Adrenal gland (tissue), 12 donors: Measurements from ENCODE around the gene PNPLA3. TPM values are rescaled to one million over a fixed set of nuclear protein-coding genes. Genes with fewer than 3 reads are reported as not detected.

Experiments
- DNase-seq, 7 donors: peaks; one replicate each; pipeline ENCODE4 v3.0.0-alpha.2; 2019 to 2020
- H3K27ac ChIP-seq, 5 donors: fragments of 200-600 bp; sonication (generic) in 4 of 5; 1 replicate in 3 of 5; 2 replicates in 2 of 5; pipeline versions ENCODE4 v1.5.1 to v1.8.0; 2016 to 2020; ENCODE audit warnings: mild to moderate bottlenecking in 1 of 5
- H3K27me3 ChIP-seq: fragments of 200-600 bp; 2 replicates; pipeline ENCODE4 v1.8.0; 2021
- H3K36me3 ChIP-seq, 2 donors: fragments of 200-600 bp; replicated peaks in 1 of 2; 1 replicate in 1 of 2; 2 replicates in 1 of 2; pipeline versions ENCODE4 v1.5.1 to v1.8.0; 2018 to 2022
- H3K4me1 ChIP-seq, 2 donors: fragments of 200-600 bp; replicated peaks in 1 of 2; 1 replicate in 1 of 2; 2 replicates in 1 of 2; pipeline versions ENCODE4 v1.5.1 to v1.8.0; 2018 to 2021
- H3K4me3 ChIP-seq, 4 donors: fragments of 200-600 bp; sonication (generic) in 3 of 4; one replicate each; pipeline ENCODE4 v1.5.1; 2016 to 2018
- H3K9me3 ChIP-seq, 3 donors: fragments of 200-600 bp; sonication (generic) in 1 of 3; replicated peaks in 1 of 3; 1 replicate in 2 of 3; 2 replicates in 1 of 3; pipeline versions ENCODE4 v1.5.1 to v1.8.0; 2016 to 2021
- POLR2A ChIP-seq, 2 donors: fragments of 450-650 bp; IDR thresholded peaks; one replicate each; pipeline ENCODE4 v1.6.1; 2017; ENCODE audit warnings: antibody characterized with exemption in 2 of 2, mild to moderate bottlenecking in 2 of 2, moderate library complexity in 1 of 2
- WGBS, 4 donors: extraction: QIAGEN DNeasy Blood & Tissue Kit in 2 of 4; methylation state at CpG; one replicate each; pipeline versions ENCODE4 v1.1.5 to v1.1.7; 2013 to 2017; 5-methylcytosine and 5-hydroxymethylcytosine counted together
- intact Hi-C, 2 donors: fragments of 100-400 bp; cut with DNase I; formaldehyde crosslinking; loops; one replicate each; pipeline versions ENCODE4 v1.14.1 to v1.15.0; 2022 to 2023
- polyA plus RNA-seq, 3 donors: library from polyadenylated mRNA; stranded (reverse); fragments of 200-250 nt in 2 of 3; fragments of 350-450 nt in 1 of 3; fragmentation: Illumina TruSeq in 1 of 3; extraction: RNeasy Lipid Tissue Mini Kit (QIAGEN cat#74804) in 1 of 3; gene quantifications; one replicate each; pipeline ENCODE4 v1.2.3, GENCODE V29; 2013 to 2014
- total RNA-seq, 9 donors: library from RNA; depleted of rRNA in 4 of 9; stranded (reverse); fragments of >200 nt in 4 of 9; fragments of 120-200 nt in 1 of 9; fragmentation: NEBNext Ultra II Directional in 1 of 9; extraction: Animal tissue kit (Norgen Biotek cat#: 25700) in 1 of 9; gene quantifications; one replicate each; pipeline versions ENCODE4 v1.1.0 to v1.2.4, GENCODE V29; 2013 to 2023
- TF ChIP-seq, protein P1 (sequence below), 6 experiments: fragments of 450-650 bp in 4 of 6; fragments of 200-600 bp in 2 of 6; sonication (generic) in 1 of 6; IDR thresholded peaks; 1 replicate in 5 of 6; 2 replicates in 1 of 6; pipeline versions ENCODE4 v1.5.1 to v1.8.0; 2016 to 2021; ENCODE audit warnings: antibody characterized with exemption in 6 of 6, mild to moderate bottlenecking in 2 of 6, moderate library complexity in 1 of 6
- donor health status: healthy with polysubstance abuse.
- donor health status: Bipolar disorder and iron deficiency.
- donor health status: DM: yes; HTN: yes; CAD: no.
- donor health status: DM: no; HTN: no; CAD: no.
- donor health status: DM: no; HTN: no; CAD: no.
- donor health status: DM: yes; HTN: yes; CAD: no.

PNPLA3 gene
- total and polyA plus RNA-seq, 12 donors, result 0.15 to 4.4 (median 0.42) TPM; not detected in 1

DNA sequence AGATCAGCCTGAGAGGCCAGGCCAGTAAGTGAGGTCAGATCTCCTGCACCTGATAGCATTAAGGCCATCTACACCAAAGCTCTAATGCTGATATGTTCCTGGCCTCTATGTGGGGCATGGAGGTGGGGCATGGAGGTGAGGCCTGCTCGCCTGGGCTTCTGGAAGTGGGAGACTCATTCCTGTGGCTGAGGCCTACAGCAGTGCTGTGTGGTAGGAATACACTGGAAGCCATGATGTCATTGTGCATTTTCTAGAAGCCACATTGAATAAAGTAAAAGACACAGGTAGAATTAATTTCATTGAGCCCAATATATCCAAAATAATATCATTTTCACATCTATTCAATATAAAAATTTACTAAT lies 2.7 kb downstream of the PNPLA3 start:
- no peak overlapping the region for H3K27ac ChIP-seq
- H3K27me3 ChIP-seq, result no peaks in the 10 kb centered on the region
- no peak for DNase-seq
- 80 to 100% (median 91%) methylated on average over 1 of the region's 1 CpG; no CpG with 5 or more reads in 1 of the 4 donors for WGBS, 4 donors
- no peaks in the 10 kb centered on the region for H3K36me3 ChIP-seq
- TF ChIP-seq, protein P1, sequence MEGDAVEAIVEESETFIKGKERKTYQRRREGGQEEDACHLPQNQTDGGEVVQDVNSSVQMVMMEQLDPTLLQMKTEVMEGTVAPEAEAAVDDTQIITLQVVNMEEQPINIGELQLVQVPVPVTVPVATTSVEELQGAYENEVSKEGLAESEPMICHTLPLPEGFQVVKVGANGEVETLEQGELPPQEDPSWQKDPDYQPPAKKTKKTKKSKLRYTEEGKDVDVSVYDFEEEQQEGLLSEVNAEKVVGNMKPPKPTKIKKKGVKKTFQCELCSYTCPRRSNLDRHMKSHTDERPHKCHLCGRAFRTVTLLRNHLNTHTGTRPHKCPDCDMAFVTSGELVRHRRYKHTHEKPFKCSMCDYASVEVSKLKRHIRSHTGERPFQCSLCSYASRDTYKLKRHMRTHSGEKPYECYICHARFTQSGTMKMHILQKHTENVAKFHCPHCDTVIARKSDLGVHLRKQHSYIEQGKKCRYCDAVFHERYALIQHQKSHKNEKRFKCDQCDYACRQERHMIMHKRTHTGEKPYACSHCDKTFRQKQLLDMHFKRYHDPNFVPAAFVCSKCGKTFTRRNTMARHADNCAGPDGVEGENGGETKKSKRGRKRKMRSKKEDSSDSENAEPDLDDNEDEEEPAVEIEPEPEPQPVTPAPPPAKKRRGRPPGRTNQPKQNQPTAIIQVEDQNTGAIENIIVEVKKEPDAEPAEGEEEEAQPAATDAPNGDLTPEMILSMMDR (IDR thresholded peaks at IDR 0.05), result no peak
- no peak for TF ChIP-seq POLR2A (IDR thresholded peaks at IDR 0.05)
- peaks cover 6 to 7% of the 10 kb centered on the region in 2 donors for H3K4me1 ChIP-seq
- H3K9me3 ChIP-seq, result no peaks in the 10 kb centered on the region
- intact Hi-C loops, result no loop called here
- H3K4me3 ChIP-seq, result no peak overlapping the region

DNA sequence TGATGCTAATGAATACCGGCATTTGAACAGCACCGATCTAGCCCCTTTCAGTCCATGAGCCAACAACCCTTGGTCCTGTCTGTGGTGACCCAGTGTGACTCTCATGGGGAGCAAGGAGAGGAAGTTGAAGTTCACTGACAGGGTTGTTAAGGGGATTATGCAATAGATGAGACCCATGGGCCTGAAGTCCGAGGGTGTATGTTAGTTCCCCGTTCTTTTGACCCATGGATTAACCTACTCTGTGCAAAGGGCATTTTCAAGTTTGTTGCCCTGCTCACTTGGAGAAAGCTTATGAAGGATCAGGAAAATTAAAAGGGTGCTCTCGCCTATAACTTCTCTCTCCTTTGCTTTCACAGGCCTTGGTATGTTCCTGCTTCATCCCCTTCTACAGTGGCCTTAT lies 4.9 kb downstream of the PNPLA3 start:
- H3K27ac ChIP-seq, result no peak overlapping the region
- TF ChIP-seq POLR2A (IDR thresholded peaks at IDR 0.05), result no peak
- TF ChIP-seq, protein P1 (IDR thresholded peaks at IDR 0.05), result no peak
- no peaks in the 10 kb centered on the region for H3K9me3 ChIP-seq
- DNase-seq, result no peak
- 57 to 76% (median 67%) methylated on average over 4 to 5 of the region's 5 CpGs for WGBS, 4 donors
- intact Hi-C loops, result no loop called here
- H3K36me3 ChIP-seq, result no peaks in the 10 kb centered on the region
- no peaks in the 10 kb centered on the region for H3K27me3 ChIP-seq
- peaks cover 6 to 7% of the 10 kb centered on the region in 2 donors for H3K4me1 ChIP-seq
- no peak overlapping the region for H3K4me3 ChIP-seq

DNA sequence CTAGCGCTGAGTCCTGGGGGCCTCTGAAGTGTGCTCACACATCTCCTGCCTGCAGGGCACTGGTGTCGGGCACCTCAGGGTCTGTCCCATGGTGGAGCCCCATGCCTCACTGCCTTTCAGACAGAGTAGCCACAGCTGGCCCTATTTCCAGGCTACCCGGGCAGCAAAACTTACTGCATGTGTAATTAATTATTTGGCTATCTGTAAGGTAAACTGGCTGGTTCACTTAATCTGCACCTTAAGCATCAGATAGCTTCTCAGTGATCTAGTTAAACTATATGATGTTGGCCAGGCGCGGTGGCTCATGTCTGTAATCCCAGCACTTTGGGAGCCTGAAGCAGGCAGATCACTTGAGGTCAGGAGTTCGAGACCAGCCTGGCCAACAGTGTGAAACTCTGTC lies 5.3 kb downstream of the PNPLA3 start:
- Histone ChIP-seq H3K4me1 (peaks cover 4% of the 10 kb centered on the region in 2 donors), H3K27me3 (no peaks in the 10 kb centered on the region), H3K27ac (no peak overlapping the region), H3K4me3 (no peak overlapping the region), H3K9me3 (no peaks in the 10 kb centered on the region), H3K36me3 (no peaks in the 10 kb centered on the region)
- WGBS, 4 donors, result 85 to 94% (median 88%) methylated on average over 6 of the region's 6 CpGs
- DNase-seq, result no peak
- no peak for TF ChIP-seq POLR2A (IDR thresholded peaks at IDR 0.05)
- TF ChIP-seq, protein P1 (IDR thresholded peaks at IDR 0.05), result no peak
- intact Hi-C loops, result no loop called here

DNA sequence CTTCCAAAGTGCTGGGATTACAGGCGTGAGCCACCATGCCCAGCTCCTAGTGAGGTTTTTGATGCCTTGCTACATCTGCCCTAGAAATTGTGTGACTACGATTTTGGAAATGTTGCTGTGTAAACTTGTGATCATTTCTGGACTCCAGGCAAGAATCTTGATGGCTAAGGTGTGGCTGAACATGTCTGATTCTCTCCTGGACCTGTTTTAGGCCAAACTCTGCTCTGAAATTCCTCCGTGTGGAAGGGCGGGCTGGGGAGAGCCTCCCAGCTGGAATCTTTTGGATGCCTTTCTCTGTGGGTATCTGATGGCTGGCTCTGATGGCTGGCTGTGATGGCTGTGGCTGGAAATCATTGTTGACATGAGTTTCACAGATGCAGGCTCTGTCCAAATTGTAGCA lies 8.2 kb downstream of the PNPLA3 start:
- intact Hi-C loops, result no loop called here

More for the DNA sequence above, 8.2 kb downstream of the PNPLA3 start:
- H3K4me1 ChIP-seq, result no peaks in the 10 kb centered on the region
- 75 to 84% (median 80%) methylated on average over 3 to 4 of the region's 4 CpGs for WGBS, 4 donors
- no peak for DNase-seq
- H3K9me3 ChIP-seq, result no peaks in the 10 kb centered on the region
- no peaks in the 10 kb centered on the region for H3K36me3 ChIP-seq
- TF ChIP-seq, protein P1 (IDR thresholded peaks at IDR 0.05), result no peak
- no peak for TF ChIP-seq POLR2A (IDR thresholded peaks at IDR 0.05)
- no peaks in the 10 kb centered on the region for H3K27me3 ChIP-seq
- no peak overlapping the region for H3K4me3 ChIP-seq
- no peak overlapping the region for H3K27ac ChIP-seq
